Activated CD4-positive, alpha-beta T cell treated with anti-CD3 and anti-CD28 coated beads, Interleukin-2, amount 50 U/mL, for 4 hours (primary cell): ENCODE results near the gene MAP3K7.

Source experiments
- DNase-seq, 2 experiments: peaks; one replicate each; pipeline ENCODE4 v3.0.0-alpha.2; 2020

Gene MAP3K7

DNA sequence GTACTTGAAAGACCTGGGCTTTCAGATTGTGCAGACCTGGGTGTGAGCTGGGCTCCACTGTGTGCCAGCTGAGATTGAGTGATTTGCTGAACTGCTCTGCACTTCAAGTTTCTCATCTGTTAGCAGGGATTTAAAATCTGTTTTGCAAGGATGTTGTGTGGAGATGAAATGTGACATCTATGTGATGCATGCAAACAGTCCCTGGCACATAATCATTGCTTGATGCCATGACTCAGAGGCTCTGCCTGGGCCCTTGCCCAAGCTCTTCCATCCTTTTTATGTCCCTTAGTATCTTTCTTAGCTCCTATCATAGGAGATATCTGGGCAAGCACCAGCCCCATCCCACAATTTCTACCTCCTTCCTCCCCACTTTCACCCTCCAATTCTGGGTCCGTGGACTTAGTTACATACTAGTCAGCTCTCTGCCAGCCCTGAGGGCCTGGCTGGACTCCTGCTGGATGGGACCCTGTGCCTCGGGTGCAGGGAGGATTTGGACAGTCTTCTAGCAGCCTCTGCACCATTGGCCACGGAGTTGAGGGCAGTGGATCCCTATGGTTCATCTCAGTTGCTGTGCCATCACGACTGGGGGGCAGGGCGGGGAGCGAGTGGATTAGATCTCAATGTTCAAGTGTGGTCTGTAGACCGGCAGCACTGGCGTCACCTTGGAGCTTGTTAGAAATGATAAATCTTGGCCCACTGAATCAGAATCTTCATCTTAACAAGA, 103.6 kb downstream of the MAP3K7 start:
- no peak for DNase-seq

DNA sequence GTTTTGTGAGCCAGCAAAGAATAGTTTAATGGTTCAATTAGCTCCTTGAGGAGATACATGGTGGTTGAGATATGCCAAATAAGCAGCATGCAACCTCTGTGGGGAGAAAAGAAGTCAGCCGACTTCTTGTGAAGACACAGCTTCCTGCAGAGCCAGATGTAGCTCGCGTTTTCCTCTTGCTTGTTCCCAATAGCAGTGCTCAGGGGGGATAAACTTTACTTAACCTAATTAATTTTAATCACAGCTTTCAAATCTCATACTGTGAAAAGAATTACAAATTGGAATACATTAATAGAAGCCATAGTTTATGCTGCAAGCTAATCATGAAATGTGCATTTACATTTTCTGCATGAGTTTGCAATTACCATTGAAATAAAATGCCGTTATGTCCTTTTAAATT, 106.2 kb downstream of the MAP3K7 start:
- DNase-seq, result no peak

DNA sequence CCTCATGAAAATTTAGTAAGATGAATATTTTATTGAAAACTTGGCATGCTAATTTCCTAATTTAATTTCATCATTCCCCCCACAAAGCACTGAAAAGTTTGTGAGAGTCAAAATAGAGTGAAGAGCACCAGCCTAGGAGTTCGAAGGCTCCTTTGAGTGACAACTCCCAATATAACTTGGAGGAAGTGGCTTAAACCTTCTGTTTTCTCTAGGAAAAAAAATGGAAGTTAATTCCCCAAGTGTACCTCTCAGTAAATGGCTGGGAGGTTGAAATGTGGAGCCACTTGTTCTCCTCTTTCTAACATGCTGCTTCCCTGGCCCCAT, 107.3 kb downstream of the MAP3K7 start:
- no peak for DNase-seq

DNA sequence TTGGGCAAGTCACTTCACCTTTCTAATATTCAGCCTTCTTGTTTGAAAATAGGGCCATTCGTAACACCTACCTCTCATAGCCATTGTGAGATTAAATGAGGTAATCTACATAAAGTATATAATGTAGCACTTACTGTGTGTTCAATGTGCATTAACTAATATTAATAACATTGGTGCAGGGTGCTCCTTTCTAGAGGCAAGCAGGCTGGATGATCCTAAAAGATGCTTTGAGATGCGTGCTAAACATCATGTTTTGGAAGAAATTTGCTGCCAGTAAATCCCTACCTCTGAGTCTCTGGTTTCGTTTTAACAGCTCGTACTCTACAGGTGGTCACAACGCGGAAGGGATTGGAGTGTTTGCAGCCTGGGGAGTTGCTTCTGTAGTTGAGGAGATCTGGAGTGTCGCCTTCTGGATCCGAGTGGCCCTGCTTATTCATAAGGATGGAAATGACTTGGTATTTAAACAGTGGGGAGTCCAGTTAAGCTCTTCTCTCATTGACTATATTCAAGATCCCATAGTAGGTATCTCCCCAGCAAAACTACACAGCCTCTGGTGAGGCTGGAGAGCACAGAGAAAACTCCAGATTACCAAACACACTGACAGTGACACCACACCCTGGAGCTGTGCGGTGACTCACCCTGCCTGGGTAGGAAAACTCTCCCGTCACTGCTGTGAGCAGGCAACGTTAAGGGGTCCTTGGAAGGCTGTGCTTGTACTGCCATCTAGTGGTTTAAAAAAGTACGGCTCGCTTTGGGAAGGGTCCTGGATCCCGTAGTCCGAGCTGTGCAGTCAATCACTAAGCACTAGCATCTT, 107.9 kb downstream of the MAP3K7 start:
- DNase-seq, result peak; percentile 83 to 89

DNA sequence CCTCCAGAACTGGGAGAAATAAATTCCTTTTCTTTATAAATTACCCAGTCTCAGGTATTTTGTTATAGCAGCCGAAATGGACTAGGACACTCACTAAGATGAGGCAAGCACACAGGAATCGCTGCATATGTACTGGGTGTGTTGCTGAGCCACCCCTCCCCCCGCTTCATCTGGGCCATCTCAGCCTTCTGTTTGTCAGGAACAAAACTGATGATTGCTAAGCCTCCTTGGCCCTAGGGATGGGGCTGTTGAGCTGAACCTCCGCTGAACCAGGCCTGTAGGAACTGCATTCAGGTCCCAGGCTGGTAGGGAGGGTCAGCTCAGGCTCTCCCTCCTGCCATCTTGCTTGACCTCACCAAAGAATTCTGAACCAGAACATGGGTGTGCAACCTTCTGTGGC, 108.6 kb downstream of the MAP3K7 start:
- no peak for DNase-seq

DNA sequence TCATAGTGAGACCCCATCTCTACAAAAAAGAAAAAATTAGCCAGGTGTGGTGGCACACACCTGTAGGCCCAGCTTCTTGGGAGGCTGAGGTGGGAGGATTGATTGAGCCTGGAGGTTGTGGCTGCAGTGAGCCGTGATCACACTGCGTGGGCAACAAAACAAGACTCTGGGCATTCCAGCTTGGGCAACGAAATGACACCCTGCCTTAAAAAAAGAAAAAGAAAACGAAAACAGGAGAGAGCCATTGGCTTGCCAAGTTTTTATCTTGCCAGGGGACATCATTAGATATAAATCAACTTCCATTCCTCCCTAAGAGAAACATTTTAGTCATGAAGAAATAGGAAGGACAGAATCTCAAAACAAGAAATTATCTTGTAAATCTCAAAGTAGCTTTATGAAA, 109.5 kb downstream of the MAP3K7 start:
- DNase-seq, result no peak

DNA sequence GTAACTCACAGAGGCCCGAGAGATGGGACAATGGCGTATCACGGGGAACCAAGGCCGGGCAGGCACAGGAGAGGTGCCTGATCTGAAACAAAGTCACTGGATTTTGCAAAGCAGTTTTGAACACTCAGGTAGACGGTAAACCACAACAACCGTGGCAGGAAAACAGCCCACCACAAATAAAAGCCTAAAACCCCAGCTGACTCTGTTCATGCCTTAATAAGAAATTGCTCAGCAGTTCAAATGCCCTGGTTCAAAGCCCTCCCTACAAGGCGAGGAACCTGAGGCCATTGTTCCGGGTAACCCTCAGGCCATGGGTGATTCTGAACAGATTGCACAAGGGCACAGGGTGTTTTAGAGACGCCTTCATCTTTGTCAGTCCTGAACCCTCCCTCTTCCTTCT, 114.2 kb downstream of the MAP3K7 start:
- DNase-seq, result no peak

DNA sequence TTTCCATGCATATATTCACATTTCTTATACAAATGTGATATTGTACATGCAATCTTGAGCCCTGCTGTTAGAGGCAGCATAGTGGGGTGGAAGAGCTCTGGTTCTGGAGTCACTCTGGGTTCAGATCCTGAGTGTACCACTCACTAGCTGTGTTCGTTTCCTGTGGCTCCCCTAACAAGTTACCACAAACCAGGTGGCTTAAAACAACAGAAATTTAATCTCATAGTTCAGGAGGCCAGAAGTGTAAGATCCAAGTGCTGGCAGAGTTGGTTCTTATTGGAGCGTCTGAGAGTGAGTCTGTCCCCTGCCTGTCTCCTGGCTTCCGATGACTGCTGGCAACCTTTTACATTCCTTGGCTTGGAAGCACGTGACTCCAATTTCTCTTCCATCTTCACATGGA, 115.6 kb downstream of the MAP3K7 start:
- no peak for DNase-seq

DNA sequence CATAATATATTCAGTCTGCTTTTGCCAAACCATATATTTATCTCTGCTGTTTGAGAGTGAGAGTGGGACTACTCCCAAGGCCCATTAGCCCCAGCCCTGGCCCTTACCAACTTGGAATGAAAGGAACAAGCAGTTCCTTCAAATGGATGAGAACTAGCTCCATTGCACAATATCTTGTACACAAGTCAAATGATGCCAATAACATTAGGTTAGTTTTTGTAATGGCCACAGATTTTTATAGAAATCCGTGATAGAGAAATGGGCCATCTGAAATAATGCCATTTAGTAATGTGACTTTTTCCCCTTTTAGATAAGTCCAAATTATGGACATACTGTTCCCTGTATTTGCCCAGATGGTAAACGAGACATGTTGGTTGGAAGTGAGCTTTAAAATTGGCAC, 117.0 kb downstream of the MAP3K7 start:
- no peak for DNase-seq

DNA sequence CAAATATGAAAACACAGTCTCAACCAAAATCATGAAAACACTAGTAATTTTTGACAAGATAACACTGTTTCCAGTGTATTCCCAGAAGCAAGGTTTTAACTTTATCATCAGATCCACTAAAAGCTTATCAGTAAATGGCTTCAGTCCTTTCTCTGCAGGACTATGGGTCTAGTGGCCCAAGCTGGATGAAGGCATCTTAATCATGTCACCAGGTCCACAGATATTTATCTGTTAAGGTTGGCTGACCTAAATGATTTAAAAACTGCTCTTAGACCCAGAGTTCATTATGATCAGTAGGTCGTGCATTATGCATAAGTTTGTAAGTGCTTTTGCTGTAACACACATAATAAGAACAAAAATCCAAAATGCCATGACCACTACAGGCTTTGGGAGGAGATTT, 118.0 kb downstream of the MAP3K7 start:
- no peak for DNase-seq

DNA sequence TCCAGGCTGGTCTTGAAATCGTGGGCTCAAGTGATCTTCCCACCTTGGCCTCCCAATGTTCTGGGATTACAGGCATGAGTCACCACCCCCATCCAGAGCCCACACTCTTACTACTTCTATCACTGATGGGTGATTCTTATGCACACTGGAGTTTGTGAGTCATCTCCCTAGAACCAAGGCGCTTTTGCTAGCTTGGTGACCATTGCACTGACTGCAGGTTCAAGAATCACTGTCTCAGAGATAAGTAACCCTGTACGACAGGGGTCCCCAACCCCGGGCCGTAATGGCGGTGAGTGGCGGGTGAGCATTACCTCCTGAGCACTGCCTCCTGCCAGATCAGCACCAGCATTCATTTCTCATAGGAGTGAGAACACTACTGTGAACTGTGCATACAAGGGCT, 118.8 kb downstream of the MAP3K7 start:
- DNase-seq, result no peak

DNA sequence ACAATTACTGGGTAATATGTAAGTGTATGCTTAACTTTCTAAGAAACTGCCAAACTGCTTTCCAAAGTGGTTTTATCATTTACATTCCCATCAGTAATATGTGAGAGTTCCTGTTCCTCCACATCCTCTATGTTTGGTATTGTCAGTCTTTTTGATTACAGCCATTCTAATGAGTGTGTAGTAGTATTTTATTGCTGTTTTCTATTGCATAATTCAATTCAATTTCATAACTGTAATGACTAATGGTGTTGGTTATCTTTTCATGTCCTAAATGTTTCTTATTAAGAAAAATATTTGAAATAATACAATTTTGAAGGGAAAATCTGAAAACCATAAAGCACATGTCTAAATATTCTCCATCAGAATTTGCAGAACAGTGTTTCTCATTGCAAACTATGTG, 119.3 kb downstream of the MAP3K7 start:
- no peak for DNase-seq

DNA sequence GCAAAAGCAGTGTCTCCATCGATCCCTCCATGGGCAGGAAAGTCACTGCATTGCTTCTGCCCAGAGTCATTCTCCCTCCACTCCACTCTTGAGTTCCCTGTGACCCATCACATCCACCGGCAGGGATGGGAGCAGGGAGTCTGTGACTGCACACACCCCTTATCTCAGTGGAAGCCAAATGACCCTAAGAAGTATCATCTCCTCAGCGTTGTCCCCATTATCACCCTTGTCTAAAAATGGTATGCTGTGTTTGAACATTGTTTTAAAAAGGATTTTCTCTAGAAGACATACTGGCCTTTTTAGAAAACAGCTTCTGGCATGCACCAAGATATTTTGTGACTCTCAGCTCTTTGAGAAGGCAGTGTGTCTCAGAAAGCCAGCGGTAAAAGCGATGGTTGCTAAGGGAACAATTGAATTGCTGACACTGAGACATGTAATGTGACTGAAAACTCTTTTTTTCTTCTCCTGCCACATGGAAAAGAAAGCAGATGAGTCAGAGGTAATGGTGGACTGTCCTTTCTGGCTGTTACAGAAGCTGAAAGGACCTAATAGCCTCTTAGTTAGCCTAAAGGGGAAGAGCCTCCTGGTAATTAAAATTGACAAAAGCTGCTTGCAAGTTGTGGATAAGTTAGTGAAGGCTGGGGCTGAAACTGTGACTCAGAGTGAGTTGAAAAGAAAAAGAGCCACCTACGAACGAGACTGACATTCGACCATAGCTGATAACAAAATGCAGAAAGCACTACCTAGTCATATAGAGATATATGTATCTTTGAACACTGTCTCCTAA, 120.5 kb downstream of the MAP3K7 start:
- DNase-seq, result no peak

DNA sequence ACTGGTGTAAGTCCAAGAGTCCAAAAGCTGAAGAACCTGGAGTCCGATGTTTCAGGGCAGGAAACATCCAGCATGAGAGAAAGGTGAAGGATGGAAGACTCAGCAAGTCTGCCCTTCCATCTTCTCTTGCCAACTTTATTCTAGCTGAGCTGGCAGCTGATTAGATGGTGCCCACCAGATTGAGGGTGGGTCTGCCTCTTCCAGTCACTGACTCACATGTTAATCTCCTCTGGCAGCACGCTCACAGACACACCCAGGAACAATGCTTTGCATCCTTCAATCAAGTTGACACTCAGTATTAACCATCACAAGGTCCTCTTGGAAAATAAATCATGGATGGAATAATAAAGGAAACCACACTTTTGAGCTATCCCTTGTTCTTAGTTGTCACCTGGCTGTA, 121.2 kb downstream of the MAP3K7 start:
- DNase-seq, result no peak

DNA sequence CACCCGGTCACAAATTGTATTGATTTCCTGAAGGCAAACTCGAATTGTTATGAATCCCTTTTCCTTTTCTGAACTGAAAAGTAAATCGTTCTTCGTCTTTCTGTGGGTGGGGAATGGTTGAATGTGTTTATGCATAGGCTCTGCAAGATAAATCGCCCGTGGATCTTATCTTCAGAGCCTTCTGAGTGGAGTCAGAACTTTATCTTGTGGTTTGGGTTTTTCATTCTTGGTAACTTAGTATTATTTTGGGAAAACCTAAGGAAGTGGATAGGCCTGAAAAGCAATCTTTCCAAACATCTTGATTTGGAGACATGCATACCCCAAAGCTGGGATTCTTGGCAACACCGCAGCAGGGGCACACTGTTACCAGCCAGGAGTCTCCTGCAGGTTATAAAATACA, 122.4 kb downstream of the MAP3K7 start:
- no peak for DNase-seq

DNA sequence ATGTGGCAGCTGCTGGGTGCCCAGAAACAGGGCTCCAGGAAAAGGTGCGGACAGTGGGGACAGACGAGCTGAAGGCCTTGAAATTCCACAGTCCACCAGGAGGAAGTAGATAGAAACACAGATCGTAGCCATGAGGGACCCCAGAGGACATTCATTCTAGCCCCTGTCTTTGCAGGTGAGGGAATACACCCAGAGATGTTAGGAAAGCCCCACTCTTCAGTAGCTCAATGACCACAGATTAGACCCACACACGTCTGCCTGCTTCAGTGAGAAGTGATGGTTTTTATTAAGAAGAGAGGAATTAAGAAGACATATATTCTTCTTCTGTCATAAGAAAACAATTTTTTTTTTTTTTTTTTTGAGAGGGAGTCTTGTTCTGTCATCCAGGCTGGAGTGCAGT, 123.0 kb downstream of the MAP3K7 start:
- no peak for DNase-seq
